RPMI7951 (cell line): ENCODE measurements around the gene SLCO2A1. TPM values are rescaled to one million over a fixed set of nuclear protein-coding genes. Genes with fewer than 3 reads are reported as not detected.

Experiments
- DNase-seq: peaks from one replicate; pipeline ENCODE4 v3.0.0-alpha.2; 2012; ENCODE audit warnings: low read depth
- total RNA-seq: library from RNA; depleted of rRNA; stranded (reverse); fragments of >200 nt; shearing (Covaris generic); gene quantifications from 2 replicates; pipeline ENCODE4 v1.2.3, GENCODE V29; 2014

The SLCO2A1 gene
- total RNA-seq, 1 experiment from 2014 or later: 0.48 TPM

- DNase-seq: no peak
Measured at GRCh38 chr3:134060561-134061385, 31.0 kb upstream of the SLCO2A1 start.

- DNase-seq: no peak
Measured at GRCh38 chr3:134059671-134060560, 30.2 kb upstream of the SLCO2A1 start.

- DNase-seq: no peak
Measured at GRCh38 chr3:134059035-134059601, 29.4 kb upstream of the SLCO2A1 start.

GRCh38 chr3:134057654-134058110, 28.0 kb upstream of the SLCO2A1 start:
- no peak for DNase-seq

- DNase-seq: peak; percentile 57
Measured at GRCh38 chr3:134057006-134057653, 27.4 kb upstream of the SLCO2A1 start.

GRCh38 chr3:134056464-134056891, 26.8 kb upstream of the SLCO2A1 start:
- DNase-seq: no peak

- no peak for DNase-seq
Measured at GRCh38 chr3:134055661-134056060, 25.9 kb upstream of the SLCO2A1 start.

- no peak for DNase-seq
Measured at GRCh38 chr3:134054881-134055280, 25.2 kb upstream of the SLCO2A1 start.

- DNase-seq: no peak
Measured at GRCh38 chr3:134054231-134054630, 24.5 kb upstream of the SLCO2A1 start.

GRCh38 chr3:134052370-134052769, 22.6 kb upstream of the SLCO2A1 start:
- DNase-seq: no peak

GRCh38 chr3:134049676-134050075, 20.0 kb upstream of the SLCO2A1 start:
- DNase-seq: no peak

GRCh38 chr3:134048278-134048996, 18.7 kb upstream of the SLCO2A1 start:
- no peak for DNase-seq

- no peak for DNase-seq
Measured at GRCh38 chr3:134044459-134044858, 14.7 kb upstream of the SLCO2A1 start.

- no peak for DNase-seq
Measured at GRCh38 chr3:134040066-134040465, 10.3 kb upstream of the SLCO2A1 start.

GRCh38 chr3:134039161-134039862, 9.6 kb upstream of the SLCO2A1 start:
- DNase-seq: no peak

- no peak for DNase-seq
Measured at GRCh38 chr3:134038716-134039115, 9.0 kb upstream of the SLCO2A1 start.

- no peak for DNase-seq
Measured at GRCh38 chr3:134038071-134038491, 8.4 kb upstream of the SLCO2A1 start.

- DNase-seq: no peak
Measured at GRCh38 chr3:134037168-134037567, 7.4 kb upstream of the SLCO2A1 start.

GRCh38 chr3:134036291-134036690, 6.6 kb upstream of the SLCO2A1 start:
- no peak for DNase-seq

GRCh38 chr3:134035836-134036235, 6.1 kb upstream of the SLCO2A1 start:
- DNase-seq: no peak
